Fibroblast of skin of left biceps (primary cell): ENCODE measurements around the gene NAA10.
A peak's percentile ranks its signal among the peaks of the same experiment; 100 is the strongest.

Source experiments
- DNase-seq, 2 experiments: peaks; one replicate each; pipeline ENCODE4 v3.0.0-alpha.2; 2013; ENCODE audit warnings: low read depth in 2 of 2

Gene NAA10

GRCh38 chrX:153929576-153929975 lies 5.3 kb downstream of the NAA10 start:
- DNase-seq = no peak

- DNase-seq = no peak
Measured at GRCh38 chrX:153928846-153929245, 6.0 kb downstream of the NAA10 start.

- DNase-seq = peak; percentile 92
Measured at GRCh38 chrX:153927922-153928760, 6.7 kb downstream of the NAA10 start.

GRCh38 chrX:153927672-153927921 lies 7.2 kb downstream of the NAA10 start:
- DNase-seq = no peak

- DNase-seq = no peak
Measured at GRCh38 chrX:153926858-153927671, 7.8 kb downstream of the NAA10 start.

GRCh38 chrX:153926552-153926857 lies 8.3 kb downstream of the NAA10 start:
- DNase-seq = no peak

- no peak for DNase-seq
Measured at GRCh38 chrX:153925739-153926551, 8.9 kb downstream of the NAA10 start, which contains the start of gene ARHGAP4. Gene ARHGAP4 (minus strand): TSS chrX:153926264. CDS start chrX:153926202, 62 bp downstream.

GRCh38 chrX:153925387-153925738 lies 9.5 kb downstream of the NAA10 start:
- DNase-seq = no peak

- DNase-seq = no peak
Measured at GRCh38 chrX:153924149-153924861, 10.5 kb downstream of the NAA10 start.

- DNase-seq = no peak
Measured at GRCh38 chrX:153922932-153923857, 11.6 kb downstream of the NAA10 start.

GRCh38 chrX:153921511-153922446 lies 13.1 kb downstream of the NAA10 start:
- no peak for DNase-seq

- DNase-seq = no peak
Measured at GRCh38 chrX:153921070-153921469, 13.8 kb downstream of the NAA10 start.

- no peak for DNase-seq
Measured at GRCh38 chrX:153920546-153920945, 14.3 kb downstream of the NAA10 start.

GRCh38 chrX:153919281-153919680 lies 15.6 kb downstream of the NAA10 start:
- DNase-seq = no peak

GRCh38 chrX:153917869-153918268 lies 17.0 kb downstream of the NAA10 start:
- no peak for DNase-seq

- DNase-seq = no peak
Measured at GRCh38 chrX:153913701-153914100, 21.1 kb downstream of the NAA10 start.

GRCh38 chrX:153913211-153913610 lies 21.6 kb downstream of the NAA10 start:
- no peak for DNase-seq

- no peak for DNase-seq
Measured at GRCh38 chrX:153911798-153912197, 23.0 kb downstream of the NAA10 start.

GRCh38 chrX:153910446-153910845 lies 24.4 kb downstream of the NAA10 start:
- DNase-seq = no peak

GRCh38 chrX:153909980-153910360 lies 24.9 kb downstream of the NAA10 start:
- no peak for DNase-seq
